Measurements from ENCODE around the gene DOC2A. TPM values are rescaled to one million over a fixed set of nuclear protein-coding genes. Genes with fewer than 3 reads are reported as not detected.

The DOC2A gene
- total and polyA plus RNA-seq, 2 of the 4 experiments (the other 2 are of a cell fraction), result under 0.01 to 0.48 TPM

GRCh38 chr16:29978081-29978480 is 32.7 kb downstream of the DOC2A start:
- ATAC-seq (ENCODE audit: low read depth), result no peak
- Histone ChIP-seq H2BK20ac (ENCODE audit: low read depth, low read length) (no peak overlapping the region), H2BK15ac (ENCODE audit: low read depth, low read length) (no peak overlapping the region), H3K9me3 (ENCODE audit: control insufficient read depth, insufficient read depth, low read length) (no peaks in the 10 kb centered on the region), H4K20me1 (ENCODE audit: insufficient read depth, low read length) (peaks cover 44% of the 10 kb centered on the region), H3K27me3 (ENCODE audit: control insufficient read depth, insufficient read depth, low read length) (no peaks in the 10 kb centered on the region), H3K56ac (ENCODE audit: extremely low read depth, insufficient read depth, low read length) (no peak overlapping the region), H4K8ac (ENCODE audit: low read depth in 2 of 2, low read length in 2 of 2) (no peak overlapping the region), H4K5ac (ENCODE audit: low read depth, low read length) (no peak overlapping the region), H3K9ac (ENCODE audit: low read depth, low read length) (no peak overlapping the region), H2AK5ac (ENCODE audit: low read depth, low read length) (no peak overlapping the region), H4K91ac (ENCODE audit: insufficient read depth, low read depth, low read length) (no peak overlapping the region), H3K23ac (ENCODE audit: low read depth, low read length) (no peak overlapping the region), H3K18ac (ENCODE audit: low read depth, low read length) (no peak overlapping the region), H3K36me3 (ENCODE audit: control insufficient read depth, insufficient read depth, low read length) (peaks cover 43% of the 10 kb centered on the region), H3K14ac (replicated peaks; ENCODE audit: low read depth, low read length) (no peak overlapping the region), H3K9me1 (ENCODE audit: insufficient read depth, low read length) (peaks cover 28% of the 10 kb centered on the region), H2AFZ (replicated peaks; ENCODE audit: low read length, poor library complexity) (no peak overlapping the region), H2BK5ac (ENCODE audit: low read depth, low read length, poor library complexity, severe bottlenecking) (no peak overlapping the region), H3K4me1 (ENCODE audit: control insufficient read depth, insufficient read depth, low read length) (peaks cover 13% of the 10 kb centered on the region; the same call in 1 of the 2 replicates), H3K4me3 (ENCODE audit: insufficient read depth, low read depth, low read length) (no peak overlapping the region), H3K4me2 (ENCODE audit: low read depth, low read length) (no peak overlapping the region), H3K79me1 (ENCODE audit: low read depth in 1 of 2, low read length in 2 of 2) (peaks cover 11 to 71% of the 10 kb centered on the region in 2 experiments), H2BK120ac (ENCODE audit: low read depth, low read length) (no peak overlapping the region), H3K27ac (ENCODE audit: insufficient read depth, low read length) (no peak overlapping the region), H2AK9ac (replicated peaks; ENCODE audit: low read depth, low read length, poor library complexity) (no peak overlapping the region), H3K4ac (ENCODE audit: low read depth, low read length) (no peak overlapping the region)
- POLR2A ChIA-PET (ENCODE audit: unreplicated experiment), result no interaction called here
- CTCF ChIA-PET, result no interaction called here
- intact Hi-C loops (cut with micrococcal nuclease), result no loop called here
- no TSS peak for BruUV-seq (replicated peaks)
- in situ Hi-C loops (cut with MboI; ENCODE audit: low sequenced_read_pairs), result no loop called here
- DNase-seq, result no peak
- no peak for TF ChIP-seq FOS (IDR thresholded peaks at IDR 0.05; ENCODE audit: low read depth, low read length)
- TF ChIP-seq CHD1 (IDR thresholded peaks at IDR 0.05; ENCODE audit: low read depth, low read length), result no peak
- TF ChIP-seq CTCF (conservative IDR thresholded peaks at IDR 0.05; ENCODE audit: low read depth, low read length), result no peak
- TF ChIP-seq CEBPB (IDR thresholded peaks at IDR 0.05; ENCODE audit: low read depth, low read length), result no peak
- TF ChIP-seq RFX5 (IDR thresholded peaks at IDR 0.05; ENCODE audit: low read depth, low read length), result no peak
- TF ChIP-seq ELK1 (IDR thresholded peaks at IDR 0.05; ENCODE audit: borderline replicate concordance, low read depth, low read length), result no peak
- TF ChIP-seq NFE2L2 (IDR thresholded peaks at IDR 0.05; ENCODE audit: low read depth, low read length), result no peak
- no peak for TF ChIP-seq SMC3 (IDR thresholded peaks at IDR 0.05; ENCODE audit: low read depth, low read length)
- dilution Hi-C loops (cut with HindIII; ENCODE audit: low sequenced_read_pairs, unreplicated experiment), result no loop called here
- 96% methylated on average over 5 of the region's 9 CpGs; no CpG with 5 or more reads in 1 of the 2 experiments for WGBS, 2 experiments (ENCODE audit: extremely low coverage in 2 of 2, insufficient read length in 1 of 2)

Data from IMR-90 (cell line).